GM19193 (cell line): ENCODE measurements around the gene TRAF2.

Source experiments
- POLR2A ChIP-seq: IDR thresholded peaks from 4 replicates; pipeline ENCODE4 v1.6.1; 2011; ENCODE audit not compliant: insufficient read depth, insufficient read length; ENCODE audit errors: extremely low read depth

The TRAF2 gene

DNA sequence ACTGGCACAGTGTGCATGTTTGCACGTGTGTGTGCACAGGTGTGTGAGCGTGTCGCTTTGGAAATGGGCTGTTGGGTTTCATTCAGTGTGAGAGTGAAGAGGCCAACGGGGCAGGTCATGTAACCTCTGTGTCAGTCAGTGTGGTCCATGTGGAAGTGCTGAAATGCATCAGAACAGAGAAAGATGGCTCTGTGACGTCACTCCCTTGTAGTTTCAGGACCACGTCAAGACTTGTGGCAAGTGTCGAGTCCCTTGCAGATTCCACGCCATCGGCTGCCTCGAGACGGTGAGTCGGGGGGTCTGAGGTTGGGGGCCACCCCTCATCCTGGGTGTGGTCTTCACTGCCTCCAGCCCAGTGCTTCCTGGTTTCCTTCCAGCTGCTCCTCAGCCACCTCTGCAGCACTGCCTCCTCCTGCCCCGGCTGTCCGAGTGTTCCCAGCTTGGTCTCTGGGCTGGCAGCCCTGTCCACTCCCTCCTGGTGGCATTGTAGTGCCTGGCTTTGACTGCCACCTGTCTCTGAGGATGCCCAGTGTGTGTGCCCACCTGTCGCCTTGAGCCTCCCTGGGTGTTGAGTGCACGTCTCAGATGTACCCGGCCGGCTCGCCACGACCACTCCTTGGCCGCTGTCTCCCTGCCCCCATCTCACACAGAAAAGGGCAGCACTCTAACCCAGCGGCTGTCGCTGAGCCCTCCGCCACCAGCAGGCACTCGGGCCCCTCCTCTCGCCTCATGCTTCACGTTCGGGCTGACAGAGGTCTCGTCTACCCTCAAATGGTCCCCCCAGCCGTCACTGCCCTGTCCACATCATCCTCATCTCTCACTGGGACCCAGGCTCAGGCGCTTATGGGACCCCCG, 30.2 kb downstream of the TRAF2 start:
- no peak for TF ChIP-seq POLR2A

DNA sequence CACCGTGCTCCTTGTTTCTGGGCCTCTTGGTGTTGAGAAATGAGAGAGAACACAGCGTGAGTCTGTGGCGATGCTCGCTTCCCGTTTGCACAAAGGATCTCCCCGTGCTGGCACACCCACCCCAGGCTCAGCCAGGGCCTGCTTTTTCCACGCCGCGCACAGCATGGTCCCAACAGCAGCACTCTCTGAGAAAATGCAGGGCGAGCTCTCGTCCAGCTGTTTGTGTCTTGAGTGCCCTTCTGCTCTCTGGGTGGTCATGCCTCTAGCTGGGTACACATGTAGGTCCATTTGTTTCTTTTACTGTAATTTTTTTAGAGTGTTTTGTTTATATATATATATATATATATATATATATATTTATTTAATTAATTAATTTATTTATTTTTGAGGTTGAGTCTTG, 31.6 kb downstream of the TRAF2 start:
- no peak for TF ChIP-seq POLR2A

DNA sequence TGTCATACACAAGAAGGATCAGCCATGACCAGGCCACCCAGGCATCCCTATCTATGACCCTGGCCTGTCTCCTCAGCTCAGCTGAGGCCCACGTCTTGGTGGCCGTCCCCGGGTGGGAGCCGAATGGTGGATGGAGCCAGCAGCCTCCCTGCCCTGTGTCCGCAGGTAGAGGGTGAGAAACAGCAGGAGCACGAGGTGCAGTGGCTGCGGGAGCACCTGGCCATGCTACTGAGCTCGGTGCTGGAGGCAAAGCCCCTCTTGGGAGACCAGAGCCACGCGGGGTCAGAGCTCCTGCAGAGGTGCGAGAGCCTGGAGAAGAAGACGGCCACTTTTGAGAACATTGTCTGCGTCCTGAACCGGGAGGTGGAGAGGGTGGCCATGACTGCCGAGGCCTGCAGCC, 33.8 kb downstream of the TRAF2 start:
- TF ChIP-seq POLR2A, result no peak

DNA sequence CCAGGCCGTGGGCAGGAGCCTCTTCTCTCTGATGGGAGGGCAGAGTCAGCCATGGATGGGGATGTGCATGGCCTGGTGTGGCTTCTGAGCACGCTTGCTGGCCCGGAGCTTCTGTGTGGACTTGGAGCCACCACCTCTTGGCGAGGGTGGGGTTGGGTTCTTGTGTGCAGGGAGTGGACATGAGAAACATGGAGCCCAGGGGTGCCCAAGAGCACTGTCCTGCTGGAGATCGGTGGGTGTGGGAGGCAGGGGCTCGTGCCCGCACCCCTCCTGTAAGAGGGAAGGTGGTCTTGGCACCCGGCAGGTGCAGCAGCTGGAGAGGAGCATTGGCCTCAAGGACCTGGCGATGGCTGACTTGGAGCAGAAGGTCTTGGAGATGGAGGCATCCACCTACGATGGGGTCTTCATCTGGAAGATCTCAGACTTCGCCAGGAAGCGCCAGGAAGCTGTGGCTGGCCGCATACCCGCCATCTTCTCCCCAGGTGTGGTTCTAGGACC, 34.5 kb downstream of the TRAF2 start:
- no peak for TF ChIP-seq POLR2A

DNA sequence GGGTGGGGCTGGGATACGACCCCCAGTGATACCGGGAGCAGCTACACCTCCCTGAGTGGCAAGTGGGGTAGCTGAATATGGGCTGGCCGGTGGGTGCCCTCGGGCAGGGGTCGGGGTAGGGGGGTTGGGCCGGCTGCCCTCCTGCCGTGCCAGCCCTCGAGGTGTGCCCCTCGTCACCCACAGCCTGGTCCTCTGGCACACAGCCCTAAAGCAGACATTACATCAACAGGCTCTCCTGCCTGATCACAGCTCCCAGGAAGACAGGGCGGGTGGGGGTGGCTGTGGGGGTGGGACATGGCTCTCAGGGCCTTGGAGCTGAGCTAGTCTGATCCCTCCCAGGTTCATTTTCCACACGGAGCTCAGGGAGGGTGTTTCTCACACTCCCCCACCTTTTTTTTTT, 35.0 kb downstream of the TRAF2 start:
- no peak for TF ChIP-seq POLR2A

DNA sequence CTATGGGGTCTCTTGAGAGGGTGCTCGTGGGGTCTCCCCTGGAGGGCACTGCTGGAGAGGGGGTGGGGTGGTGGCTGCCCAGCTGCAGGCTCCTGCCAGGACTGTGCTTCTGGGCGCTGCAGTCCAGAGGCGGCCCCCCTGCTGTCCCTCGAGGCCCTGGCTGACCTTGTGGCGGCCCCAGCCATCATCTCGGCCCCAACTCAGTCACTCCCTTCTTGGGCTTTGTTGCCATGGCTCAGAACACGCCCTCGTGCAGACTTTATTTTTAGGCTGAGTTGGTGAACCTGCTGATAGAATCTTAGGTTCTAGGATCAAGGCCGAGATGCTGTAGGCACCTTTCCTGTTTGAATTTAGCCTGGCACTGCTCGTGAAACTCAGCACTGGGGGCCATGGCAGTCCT, 35.4 kb downstream of the TRAF2 start:
- no peak for TF ChIP-seq POLR2A

DNA sequence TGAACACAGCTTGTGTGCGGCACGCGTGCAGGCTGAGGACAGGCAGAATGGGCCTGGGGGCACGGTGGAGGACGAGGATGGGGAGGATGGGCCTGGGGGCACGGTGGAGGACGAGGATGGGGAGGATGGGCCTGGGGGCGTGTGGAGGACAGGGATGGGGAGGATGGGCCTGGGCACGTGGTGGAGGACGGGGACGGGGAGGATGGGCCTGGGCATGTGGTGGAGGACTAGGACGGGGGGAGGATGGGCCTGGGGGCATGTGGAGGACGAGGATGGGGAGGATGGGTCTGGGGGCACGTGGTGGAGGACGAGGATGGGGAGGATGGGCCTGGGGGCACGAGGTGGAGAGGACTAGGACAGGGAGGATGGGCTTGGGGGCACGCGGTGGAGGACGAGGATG, 36.2 kb downstream of the TRAF2 start:
- TF ChIP-seq POLR2A, result no peak

DNA sequence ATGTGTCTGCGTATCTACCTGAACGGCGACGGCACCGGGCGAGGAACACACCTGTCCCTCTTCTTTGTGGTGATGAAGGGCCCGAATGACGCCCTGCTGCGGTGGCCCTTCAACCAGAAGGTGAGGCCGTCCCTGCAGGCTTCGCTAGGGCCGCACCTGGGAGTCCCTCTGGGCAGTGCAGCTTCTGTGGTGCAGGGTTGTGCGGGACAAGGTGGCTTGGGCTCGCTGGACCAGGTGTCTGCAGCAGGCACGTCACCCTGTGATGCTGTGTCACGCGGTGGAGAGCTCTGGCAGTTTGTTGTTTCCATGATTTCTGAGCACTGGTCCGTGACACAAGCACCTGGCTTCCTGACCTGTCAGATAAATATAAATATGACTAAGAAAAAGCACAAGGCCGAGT, 37.6 kb downstream of the TRAF2 start:
- no peak for TF ChIP-seq POLR2A

DNA sequence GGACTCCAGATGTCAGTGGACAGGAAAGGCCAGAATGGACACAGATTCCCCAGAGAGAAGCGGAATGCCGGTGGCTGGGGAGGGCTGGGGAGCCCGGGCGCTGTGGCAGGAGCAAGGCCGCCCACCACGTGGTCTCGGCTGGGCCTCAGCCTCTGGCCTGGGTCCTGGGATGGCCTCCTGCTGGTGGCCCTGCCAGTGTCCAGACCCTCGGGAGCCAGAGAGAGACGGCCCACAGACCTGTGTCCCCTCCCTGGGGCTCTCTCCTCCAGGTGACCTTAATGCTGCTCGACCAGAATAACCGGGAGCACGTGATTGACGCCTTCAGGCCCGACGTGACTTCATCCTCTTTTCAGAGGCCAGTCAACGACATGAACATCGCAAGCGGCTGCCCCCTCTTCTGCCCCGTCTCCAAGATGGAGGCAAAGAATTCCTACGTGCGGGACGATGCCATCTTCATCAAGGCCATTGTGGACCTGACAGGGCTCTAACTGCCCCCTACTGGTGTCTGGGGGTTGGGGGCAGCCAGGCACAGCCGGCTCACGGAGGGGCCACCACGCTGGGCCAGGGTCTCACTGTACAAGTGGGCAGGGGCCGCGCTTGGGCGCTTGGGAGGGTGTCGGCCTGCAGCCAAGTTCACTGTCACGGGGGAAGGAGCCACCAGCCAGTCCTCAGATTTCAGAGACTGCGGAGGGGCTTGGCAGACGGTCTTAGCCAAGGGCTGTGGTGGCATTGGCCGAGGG, 39.3 kb downstream of the TRAF2 start:
- TF ChIP-seq POLR2A, result no peak

DNA sequence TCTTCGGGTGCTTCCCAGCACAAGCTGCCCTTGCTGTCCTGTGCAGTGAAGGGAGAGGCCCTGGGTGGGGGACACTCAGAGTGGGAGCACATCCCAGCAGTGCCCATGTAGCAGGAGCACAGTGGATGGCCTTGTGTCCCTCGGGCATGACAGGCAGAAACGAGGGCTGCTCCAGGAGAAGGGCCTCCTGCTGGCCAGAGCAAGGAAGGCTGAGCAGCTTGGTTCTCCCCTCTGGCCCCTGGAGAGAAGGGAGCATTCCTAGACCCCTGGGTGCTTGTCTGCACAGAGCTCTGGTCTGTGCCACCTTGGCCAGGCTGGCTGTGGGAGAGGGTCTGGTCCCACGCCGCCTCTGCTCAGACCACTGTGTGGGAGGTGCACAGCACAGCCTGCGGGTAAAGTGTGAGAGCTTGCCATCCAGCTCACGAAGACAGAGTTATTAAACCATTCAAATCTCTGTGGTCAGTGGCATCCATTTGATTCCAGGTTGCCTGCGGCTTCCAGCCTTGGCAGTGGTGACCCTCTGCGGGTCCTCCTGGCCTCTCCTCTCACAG, 39.9 kb downstream of the TRAF2 start:
- TF ChIP-seq POLR2A, result no peak

DNA sequence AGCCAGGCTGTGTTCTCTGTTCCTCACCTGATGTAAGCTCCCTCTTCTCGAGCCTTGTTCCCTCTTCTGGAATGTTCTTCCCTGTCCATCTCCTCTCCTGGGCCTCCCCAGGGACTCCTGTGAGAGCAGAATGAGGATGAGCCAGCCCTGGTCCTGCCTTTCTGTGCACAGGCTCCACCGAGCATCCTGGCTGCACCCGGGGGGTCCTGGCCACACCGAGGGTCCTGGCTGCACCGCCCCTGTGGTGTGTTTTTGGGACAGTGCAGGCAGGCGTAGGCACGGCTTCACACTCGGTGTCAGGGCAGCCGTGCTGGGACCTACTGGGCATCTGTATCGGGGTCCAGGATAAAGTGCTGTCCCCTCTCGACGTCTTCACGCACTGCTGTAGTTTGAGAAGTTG, 40.4 kb downstream of the TRAF2 start:
- no peak for TF ChIP-seq POLR2A

DNA sequence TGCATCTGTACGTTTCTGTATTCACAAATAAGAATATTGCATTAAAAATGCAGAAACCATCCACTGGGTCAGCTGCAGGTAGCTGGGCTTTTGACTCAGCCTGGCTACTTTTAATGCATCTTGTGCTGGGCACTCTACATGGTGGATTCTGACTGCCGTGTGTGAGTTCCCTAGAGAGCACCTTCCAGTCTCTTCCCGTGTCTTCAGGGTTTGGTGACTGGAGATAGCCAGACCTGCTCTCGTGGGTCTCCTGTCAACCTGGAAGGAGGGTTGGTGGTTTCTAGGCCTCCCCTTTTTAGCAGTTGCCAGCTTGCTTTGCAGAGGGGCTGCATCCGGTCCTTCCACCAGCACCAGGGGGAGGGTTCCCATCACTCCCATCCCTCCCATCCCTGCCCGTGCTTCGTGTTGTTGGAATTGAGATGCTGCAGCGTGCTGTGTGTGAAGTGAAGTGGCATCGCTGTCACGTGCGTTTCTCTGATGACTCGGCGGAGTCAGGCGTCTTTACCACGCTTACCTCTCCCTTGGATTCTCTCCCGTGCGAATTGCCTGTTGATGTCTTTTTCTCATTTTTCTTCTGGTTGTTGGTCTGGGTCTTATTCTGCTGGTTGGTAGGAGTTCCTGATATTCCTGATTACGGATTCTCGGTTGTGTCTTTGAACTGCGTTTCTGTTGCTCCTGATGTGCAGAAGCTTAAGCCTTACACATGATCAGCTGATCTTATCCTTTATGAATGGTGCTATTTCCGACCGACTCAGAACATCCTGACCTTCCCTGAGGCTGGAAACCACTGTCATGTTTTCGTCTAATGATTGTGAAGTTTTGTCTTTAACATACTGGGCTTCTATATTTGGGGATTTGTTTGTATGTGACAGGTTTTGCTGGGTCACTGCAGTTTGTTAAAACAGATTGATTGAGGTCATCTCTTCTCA, 41.3 kb downstream of the TRAF2 start:
- no peak for TF ChIP-seq POLR2A

DNA sequence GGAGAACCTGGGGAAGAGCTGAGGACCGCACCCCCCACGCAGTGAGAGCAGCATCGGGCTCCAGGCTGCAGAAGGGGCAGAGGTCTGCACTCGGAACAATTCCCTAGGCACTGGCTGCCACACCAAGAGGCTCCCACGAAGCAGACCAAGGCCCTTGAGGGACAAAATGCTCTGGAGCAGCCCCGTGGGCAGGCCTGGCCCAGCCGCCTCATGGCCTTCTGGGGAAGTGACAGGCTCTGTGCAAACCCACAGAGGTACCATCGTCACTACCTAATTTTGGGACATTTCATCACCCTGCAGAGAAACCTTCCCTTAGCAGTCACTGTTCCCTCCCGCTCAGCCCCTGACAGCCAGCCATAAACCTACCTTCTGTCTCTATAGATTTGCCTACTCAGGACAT, 42.3 kb downstream of the TRAF2 start:
- no peak for TF ChIP-seq POLR2A

DNA sequence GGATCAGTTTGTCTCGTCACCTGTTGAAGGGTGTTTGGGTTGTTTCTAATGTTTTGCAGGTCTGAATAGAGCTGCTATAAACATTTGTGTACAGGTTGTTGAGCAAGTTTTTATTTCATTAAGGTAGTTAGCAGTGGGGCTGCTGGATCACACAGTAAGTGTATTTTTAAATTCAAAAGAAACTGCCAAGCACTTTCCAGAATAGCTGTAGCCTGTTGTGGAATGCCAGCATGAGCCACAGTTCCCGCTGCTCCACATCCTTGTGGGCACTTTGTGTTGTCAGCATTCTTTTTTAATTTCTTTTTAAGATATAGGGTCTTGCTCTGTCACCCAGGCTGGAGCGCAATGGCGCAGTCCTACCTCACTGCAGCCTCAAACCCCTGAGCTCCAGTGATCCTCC, 43.7 kb downstream of the TRAF2 start:
- no peak for TF ChIP-seq POLR2A

DNA sequence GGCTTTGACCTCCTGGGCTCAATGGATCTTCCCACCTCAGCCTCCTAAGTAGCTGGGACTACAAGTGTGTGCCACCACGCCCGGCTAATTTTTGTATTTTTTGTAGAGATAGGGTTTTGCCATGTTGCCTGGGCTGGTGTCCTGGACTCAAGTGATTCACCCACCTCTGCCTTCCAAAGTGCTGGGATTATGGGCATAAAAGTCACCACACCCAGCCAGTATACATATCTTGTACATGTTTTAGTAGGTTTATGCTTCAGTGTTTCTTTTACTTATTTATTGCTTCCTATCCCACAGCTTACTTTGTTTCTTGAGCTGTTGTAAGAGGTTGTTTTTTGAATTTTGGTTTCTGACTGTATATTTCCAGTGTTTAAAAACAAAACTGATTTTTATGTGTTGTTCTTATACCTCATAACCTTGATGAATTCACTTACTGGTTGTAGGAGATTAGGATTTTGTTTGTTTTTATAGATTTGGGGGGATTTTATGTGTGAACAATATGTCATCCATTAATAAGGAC, 45.4 kb downstream of the TRAF2 start:
- no peak for TF ChIP-seq POLR2A

DNA sequence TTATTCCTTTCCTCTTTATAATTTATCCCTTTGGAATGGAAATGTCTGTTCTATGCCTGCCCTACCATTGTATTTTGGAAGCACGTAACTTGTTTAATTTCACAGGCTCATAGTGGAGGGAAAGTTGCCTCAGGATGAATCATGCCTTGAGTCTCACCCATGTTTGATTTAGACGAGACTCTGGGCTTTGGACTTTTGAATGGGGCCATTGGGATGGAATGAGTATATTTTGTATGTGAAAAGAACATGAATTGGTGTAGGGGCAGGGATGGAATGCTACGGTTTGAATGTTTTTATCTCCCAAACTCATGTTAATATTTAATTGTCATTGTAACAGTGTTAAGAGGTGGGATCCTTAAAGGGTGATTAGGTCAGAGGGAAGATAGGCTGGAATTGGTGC, 48.0 kb downstream of the TRAF2 start:
- no peak for TF ChIP-seq POLR2A
